Motor neuron (in vitro differentiated cells): ENCODE data around the gene NOL6. TPM values are rescaled to one million over a fixed set of nuclear protein-coding genes. Genes with fewer than 3 reads are reported as not detected.
"Not testable (repeated sequence)": the region's sequence is repeated elsewhere in the genome, so short reads cannot be mapped to it uniquely, and the experiment has no call there.

Experiments used
- ATAC-seq, 8 experiments: fragments of 200-7000 bp; cut with Tn5 transposase; replicated peaks in 6 of 8; 2 replicates each; pipeline ENCODE4 v1.8.0; 2021; ENCODE audit warnings: mild to moderate bottlenecking in 8 of 8, moderate library complexity in 8 of 8
- H3K27ac ChIP-seq, 2 donors: fragments of 250-450 bp; sonication (Bioruptor Pico); 2 replicates each; pipeline ENCODE4 v1.9.0; 2021; ENCODE audit warnings: antibody characterized with exemption in 2 of 2, mild to moderate bottlenecking in 2 of 2, moderate library complexity in 1 of 2
- H3K4me1 ChIP-seq, 2 donors: fragments of 250-450 bp; sonication (Bioruptor Pico); replicated peaks in 1 of 2; 2 replicates each; pipeline ENCODE4 v1.6.1; 2021; ENCODE audit warnings: antibody characterized with exemption in 2 of 2, mild to moderate bottlenecking in 2 of 2, moderate library complexity in 1 of 2
- H3K4me3 ChIP-seq, 5 donors: fragments of 250-450 bp; sonication (Bioruptor Pico); 2 replicates each; pipeline ENCODE4 v1.9.0; 2021; ENCODE audit warnings: antibody characterized with exemption in 5 of 5, mild to moderate bottlenecking in 5 of 5, moderate library complexity in 4 of 5
- WGBS, 10 experiments: fragments of 450-650 bp; shearing (Covaris generic); methylation state at CpG; one replicate each; pipeline ENCODE4 v1.0.0; 2022; 5-methylcytosine and 5-hydroxymethylcytosine counted together
- in situ Hi-C, 9 experiments: fragments of 400-800 bp; cut with MboI; loops; one replicate each; pipeline ENCODE4 v1.15.0; 2021; ENCODE audit warnings: low sequenced_read_pairs in 9 of 9, low pct_unique_long_range_greater_than_20kb in 2 of 9; ENCODE audit not compliant: unreplicated experiment in 9 of 9
- total RNA-seq, 8 experiments: library from RNA; unstranded; fragments of 300-600 nt; gene quantifications; 2 replicates each; pipeline versions ENCODE4 v1.2.3 to v1.2.4, GENCODE V29; 2022

Gene NOL6
- total RNA-seq, result 10 to 100 TPM; 15.5 to 55.1 (median 26.3) TPM

- 0 to 3% (median 0%) methylated on average over 3 to 17 of the region's 32 CpGs for WGBS, 10 experiments
- peak within 1 kb of the TSS; percentile 61 to 76 for H3K27ac ChIP-seq
- ATAC-seq, result peak; percentile 97 to 99 (median 98)
- peak within 1 kb of the TSS; percentile 68 to 97 (median 81) for H3K4me3 ChIP-seq
- in situ Hi-C loops, result no loop called here
- peaks cover 7 to 9% of the 10 kb centered on the region in 2 donors for H3K4me1 ChIP-seq
Observed at GRCh38 chr9:33473643-33474352, at the start of gene NOL6. TSS of gene NOL6 (minus strand) at chr9:33473924. CDS start at chr9:33473842, 82 bp downstream.

GRCh38 chr9:33521861-33522260 lies 48.1 kb upstream of the NOL6 start:
- H3K27ac ChIP-seq, ATAC-seq, in situ Hi-C loops, H3K4me1 ChIP-seq, H3K4me3 ChIP-seq: not testable (repeated sequence)
- 20 to 90% (median 63%) methylated on average over 1 to 6 of the region's 6 CpGs; no CpG with 5 or more reads in 1 of the 10 experiments for WGBS, 10 experiments

GRCh38 chr9:33517934-33518577 lies 44.3 kb upstream of the NOL6 start:
- ATAC-seq, result peak in 3 of 8 experiments; percentile 36 to 63 (median 38)
- H3K4me3 ChIP-seq, H3K27ac ChIP-seq, in situ Hi-C loops, H3K4me1 ChIP-seq: not testable (repeated sequence)
- WGBS, 10 experiments, result 16 to 89% (median 60%) methylated on average over 1 to 6 of the region's 6 CpGs; no CpG with 5 or more reads in 2 of the 10 experiments

- H3K27ac ChIP-seq, result no peak overlapping the region
- in situ Hi-C loops, result no loop called here
- H3K4me1 ChIP-seq, result peaks cover 0 to 4% of the 10 kb centered on the region in 2 donors
- 58 to 100% (median 81%) methylated on average over 1 to 2 of the region's 2 CpGs for WGBS, 10 experiments
- ATAC-seq, result peak in 7 of 8 experiments; percentile 35 to 68 (median 44)
- no peak overlapping the region for H3K4me3 ChIP-seq
Observed at GRCh38 chr9:33517373-33517772, 43.6 kb upstream of the NOL6 start.

GRCh38 chr9:33516397-33516796 lies 42.7 kb upstream of the NOL6 start:
- H3K27ac ChIP-seq, H3K4me3 ChIP-seq, in situ Hi-C loops: not testable (repeated sequence)
- peaks cover 4 to 13% of the 10 kb centered on the region in 2 donors for H3K4me1 ChIP-seq
- WGBS, 10 experiments, result no CpG with 5 or more reads among the region's 1 CpG
- ATAC-seq, result peak in 4 of 8 experiments; percentile 16 to 60 (median 54)

- WGBS, 10 experiments, result no CpG with 5 or more reads among the region's 2 CpGs
- peaks cover 4 to 14% of the 10 kb centered on the region in 2 donors for H3K4me1 ChIP-seq
- in situ Hi-C loops, H3K27ac ChIP-seq, H3K4me3 ChIP-seq: not testable (repeated sequence)
- ATAC-seq, result peak in 1 of 8 experiments; percentile 33
Observed at GRCh38 chr9:33515342-33515995, 41.7 kb upstream of the NOL6 start.

GRCh38 chr9:33512535-33512934 lies 38.8 kb upstream of the NOL6 start:
- H3K4me1 ChIP-seq, result peaks cover 4 to 14% of the 10 kb centered on the region in 2 donors
- H3K4me3 ChIP-seq, H3K27ac ChIP-seq, in situ Hi-C loops: not testable (repeated sequence)
- WGBS, 10 experiments, result 30 to 100% (median 84%) methylated on average over 1 to 2 of the region's 2 CpGs; no CpG with 5 or more reads in 1 of the 10 experiments
- ATAC-seq, result peak in 3 of 8 experiments; percentile 21 to 35 (median 30)

- Histone ChIP-seq H3K4me3 (peak overlapping the region; percentile 31 to 46 (median 34)), H3K4me1 (peaks cover 4 to 14% of the 10 kb centered on the region in 2 donors), H3K27ac (peak overlapping the region; percentile 69 to 84)
- WGBS, 10 experiments, result 0% methylated on average over 3 of the region's 8 CpGs; no CpG with 5 or more reads in 9 of the 10 experiments
- ATAC-seq, in situ Hi-C loops: not testable (repeated sequence)
Observed at GRCh38 chr9:33511184-33511517, 37.4 kb upstream of the NOL6 start.

GRCh38 chr9:33510262-33511183 lies 36.8 kb upstream of the NOL6 start:
- Histone ChIP-seq H3K27ac (peak overlapping the region; percentile 69 to 84), H3K4me1 (peaks cover 4 to 14% of the 10 kb centered on the region in 2 donors), H3K4me3 (peak overlapping the region; percentile 31 to 46 (median 34))
- in situ Hi-C loops, result no loop called here
- WGBS, 10 experiments, result 0 to 100% (median 12%) methylated on average over 1 to 19 of the region's 32 CpGs; no CpG with 5 or more reads in 2 of the 10 experiments
- peak; percentile 77 to 95 (median 94) for ATAC-seq

GRCh38 chr9:33506626-33507370 lies 33.1 kb upstream of the NOL6 start:
- no peak overlapping the region for H3K4me3 ChIP-seq
- ATAC-seq, result peak in 6 of 8 experiments; percentile 12 to 51 (median 18)
- 23 to 100% (median 67%) methylated on average over 1 to 5 of the region's 7 CpGs; no CpG with 5 or more reads in 3 of the 10 experiments for WGBS, 10 experiments
- no peak overlapping the region for H3K27ac ChIP-seq
- peaks cover 4 to 5% of the 10 kb centered on the region in 2 donors for H3K4me1 ChIP-seq
- in situ Hi-C loops, result no loop called here

GRCh38 chr9:33498387-33498786 lies 24.7 kb upstream of the NOL6 start:
- no peaks in the 10 kb centered on the region for H3K4me1 ChIP-seq
- WGBS, 10 experiments, result 0 to 100% (median 60%) methylated on average over 1 of the region's 1 CpG; no CpG with 5 or more reads in 3 of the 10 experiments
- no peak for ATAC-seq
- in situ Hi-C loops, result no loop called here
- H3K4me3 ChIP-seq, result no peak overlapping the region
- H3K27ac ChIP-seq, result no peak overlapping the region

- ATAC-seq, H3K4me1 ChIP-seq, H3K27ac ChIP-seq, in situ Hi-C loops, H3K4me3 ChIP-seq: not testable (repeated sequence)
- 7 to 100% (median 70%) methylated on average over 1 to 2 of the region's 2 CpGs; no CpG with 5 or more reads in 3 of the 10 experiments for WGBS, 10 experiments
Observed at GRCh38 chr9:33493819-33494218, 20.1 kb upstream of the NOL6 start.
